DLD1 (cell line): ENCODE results near the gene IQCC.

Experiments
- in situ Hi-C: cut with HindIII; loops from 2 replicates; pipeline ENCODE4 v1.10.0; 2017; ENCODE audit warnings: low sequenced_read_pairs

Gene IQCC

GRCh38 chr1:32221980-32222755, 16.7 kb downstream of the IQCC start, which contains the start of the genes EIF3I and TMEM234:
TSS of gene EIF3I (plus strand) at chr1:32222407. CDS start at chr1:32222442, 35 bp downstream.
TSS of gene TMEM234 (minus strand) at chr1:32222353. CDS start at chr1:32222322, 31 bp downstream.
- in situ Hi-C loops = no loop called here

- in situ Hi-C loops = no loop called here
These were observed 18.2 kb downstream of the IQCC start for GRCh38 chr1:32223683-32224082.

GRCh38 chr1:32224285-32224684, 18.8 kb downstream of the IQCC start:
- in situ Hi-C loops = no loop called here

- in situ Hi-C loops = no loop called here
These were observed 23.3 kb downstream of the IQCC start for GRCh38 chr1:32228771-32229170.

- in situ Hi-C loops = no loop called here
These were observed 26.5 kb downstream of the IQCC start for GRCh38 chr1:32231843-32232432.

DNA sequence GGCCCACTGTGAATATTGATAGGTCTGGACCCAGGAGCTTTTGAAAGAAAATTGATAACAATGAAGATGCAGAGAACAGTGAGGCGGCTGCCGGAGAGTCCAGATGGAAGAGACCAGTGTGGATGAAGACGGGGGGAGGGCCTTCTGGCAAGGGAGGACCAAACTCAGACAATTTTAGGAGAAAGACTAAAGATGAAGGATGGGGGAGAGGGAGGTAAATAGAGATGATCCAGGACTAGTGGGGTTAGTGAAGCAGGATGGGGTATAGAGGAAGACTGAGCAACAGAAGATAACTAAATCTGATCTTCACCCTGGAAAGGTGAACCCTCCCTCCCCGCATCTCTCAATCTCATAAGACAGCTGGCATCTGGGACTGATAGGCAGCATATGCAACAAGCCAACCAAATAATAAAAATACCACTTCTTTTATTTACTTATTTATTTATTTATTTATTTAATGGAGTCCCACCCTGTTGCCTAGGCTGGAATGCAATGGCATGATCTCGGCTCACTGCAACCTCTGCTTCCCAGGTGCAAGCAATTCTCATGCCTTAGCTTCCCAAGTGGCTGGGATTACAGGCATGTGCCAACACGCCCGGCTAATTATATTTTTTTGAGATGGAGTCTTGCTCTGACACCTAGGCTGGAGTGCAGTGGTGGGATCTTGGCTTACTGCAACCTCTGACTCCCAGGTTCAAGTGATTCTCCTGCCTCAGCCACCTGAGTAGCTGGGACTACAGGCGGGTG, 27.3 kb downstream of the IQCC start:
- in situ Hi-C loops = no loop called here

- in situ Hi-C loops = no loop called here
These were observed 29.3 kb downstream of the IQCC start for GRCh38 chr1:32234792-32235191.

- in situ Hi-C loops = no loop called here
These were observed 33.9 kb downstream of the IQCC start for GRCh38 chr1:32239337-32239736.

DNA sequence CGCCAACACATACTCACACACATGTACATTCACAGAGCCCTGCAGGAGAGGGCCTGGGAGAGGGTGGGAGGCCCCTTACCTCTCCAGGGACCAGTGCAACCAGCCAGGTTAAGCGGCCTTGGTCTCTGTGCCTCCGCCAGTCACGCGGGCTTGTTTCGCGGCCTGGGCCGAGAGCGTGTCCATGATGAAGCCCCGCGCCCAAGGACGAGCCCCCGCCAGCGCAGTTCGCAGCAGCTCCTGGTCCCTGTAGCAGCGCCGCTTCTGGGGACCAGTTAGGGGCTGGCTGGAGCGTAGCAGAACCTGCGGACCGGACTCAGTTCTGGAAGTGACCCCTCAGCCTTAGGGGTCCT, 34.3 kb downstream of the IQCC start:
- in situ Hi-C loops = no loop called here

- in situ Hi-C loops = no loop called here
These were observed 34.9 kb downstream of the IQCC start for GRCh38 chr1:32240140-32240951.

DNA sequence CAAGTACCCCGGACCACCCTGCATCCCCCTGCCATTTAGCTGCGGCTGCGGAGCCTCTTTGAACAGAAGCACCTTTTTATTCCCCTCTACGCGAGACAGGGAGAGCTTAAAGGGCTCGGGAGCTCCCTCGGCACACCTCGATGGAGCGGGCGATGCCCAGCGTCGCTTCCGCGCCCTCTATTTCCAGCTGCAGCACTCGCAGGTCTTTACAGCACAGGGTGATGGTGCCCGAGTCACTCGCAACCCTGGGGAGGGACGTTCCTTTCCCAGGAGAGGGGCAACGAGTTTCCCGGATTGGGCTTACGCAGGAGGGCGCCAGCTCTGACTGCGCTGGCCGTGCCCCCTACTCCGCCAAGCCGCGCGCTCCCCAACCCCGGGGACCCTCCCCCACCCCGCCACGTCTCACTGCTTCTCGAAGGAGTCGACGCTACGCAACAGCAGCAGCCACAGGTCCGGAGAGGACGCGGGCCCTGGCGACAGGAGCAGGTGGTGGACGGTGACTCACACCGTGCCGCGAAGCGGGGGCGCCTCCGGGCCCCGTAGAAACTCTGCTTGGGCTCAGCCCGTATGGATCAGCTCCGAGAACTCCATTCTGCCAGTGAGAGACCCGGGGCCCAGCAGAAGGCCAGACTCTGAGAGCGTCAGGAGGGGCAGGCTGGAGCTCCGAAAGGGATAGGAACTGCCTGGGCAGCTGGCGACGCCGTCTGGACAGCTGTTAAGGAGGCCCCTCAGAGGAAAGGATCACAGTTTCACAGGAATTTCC, 35.7 kb downstream of the IQCC start:
- in situ Hi-C loops = no loop called here

DNA sequence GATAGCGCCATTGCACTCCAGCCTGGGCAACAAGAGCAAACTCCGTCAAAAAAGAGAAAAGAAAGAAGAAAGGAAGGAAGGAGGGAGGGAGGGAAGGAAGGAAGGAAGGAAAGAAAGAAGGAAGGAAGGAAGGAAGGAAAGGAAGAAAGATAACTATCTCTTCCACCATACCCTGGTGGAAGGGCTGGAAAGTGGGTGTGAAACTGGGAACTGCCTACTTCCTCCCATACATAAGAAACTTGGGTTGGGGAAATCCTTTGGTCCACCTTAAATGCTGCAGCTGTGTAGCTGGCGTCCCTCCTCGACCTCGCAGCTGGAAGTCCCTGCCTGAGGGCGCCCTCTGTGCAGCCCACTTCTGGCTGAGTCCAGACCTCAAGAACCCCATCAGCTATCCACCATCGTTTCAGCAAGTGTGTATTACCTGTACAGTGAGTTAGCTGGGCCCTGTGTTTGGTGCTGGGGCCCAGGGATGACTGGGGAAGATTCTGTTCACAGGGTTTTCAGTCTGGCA, 36.9 kb downstream of the IQCC start:
- in situ Hi-C loops = no loop called here

DNA sequence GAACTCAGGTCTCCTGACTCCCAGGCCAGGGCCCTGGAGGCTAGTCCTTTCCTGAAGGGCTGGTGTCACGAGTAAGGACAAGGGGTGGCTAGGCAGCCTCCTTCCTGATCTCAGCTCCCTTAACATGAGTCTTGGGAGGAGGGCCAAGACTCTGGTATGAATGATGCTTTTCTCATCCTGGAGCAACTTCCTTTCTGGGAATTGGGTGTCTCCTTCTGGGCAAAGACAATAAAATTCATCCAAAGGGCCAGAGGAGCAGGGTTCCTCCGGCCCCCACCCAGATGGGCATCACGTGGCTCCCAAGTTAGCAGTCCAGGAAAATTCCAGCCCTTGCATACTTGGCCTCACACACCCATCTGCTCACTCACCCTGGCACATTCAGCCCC, 41.4 kb downstream of the IQCC start, which contains the start of gene FAM167B:
Gene FAM167B (plus strand): TSS at position 335 of the 386 bp plus-strand sequence. CDS start 200 bp downstream, outside the sequence.
- in situ Hi-C loops = no loop called here

DNA sequence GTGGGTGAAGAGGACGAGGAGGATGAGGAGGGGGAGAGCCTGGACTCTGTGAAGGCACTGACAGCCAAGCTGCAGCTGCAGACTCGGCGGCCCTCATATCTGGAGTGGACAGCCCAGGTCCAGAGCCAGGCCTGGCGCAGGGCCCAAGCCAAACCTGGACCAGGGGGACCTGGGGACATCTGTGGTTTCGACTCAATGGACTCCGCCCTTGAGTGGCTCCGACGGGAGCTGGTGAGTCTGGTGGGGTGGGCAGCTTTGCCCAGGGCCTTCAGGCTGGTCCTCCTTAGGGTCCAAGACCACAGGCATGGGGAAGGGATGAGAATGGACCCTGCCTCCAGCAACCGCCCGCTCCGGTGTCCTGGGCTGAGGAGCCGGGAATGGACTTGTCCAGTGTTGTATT, 42.0 kb downstream of the IQCC start:
- in situ Hi-C loops = no loop called here

DNA sequence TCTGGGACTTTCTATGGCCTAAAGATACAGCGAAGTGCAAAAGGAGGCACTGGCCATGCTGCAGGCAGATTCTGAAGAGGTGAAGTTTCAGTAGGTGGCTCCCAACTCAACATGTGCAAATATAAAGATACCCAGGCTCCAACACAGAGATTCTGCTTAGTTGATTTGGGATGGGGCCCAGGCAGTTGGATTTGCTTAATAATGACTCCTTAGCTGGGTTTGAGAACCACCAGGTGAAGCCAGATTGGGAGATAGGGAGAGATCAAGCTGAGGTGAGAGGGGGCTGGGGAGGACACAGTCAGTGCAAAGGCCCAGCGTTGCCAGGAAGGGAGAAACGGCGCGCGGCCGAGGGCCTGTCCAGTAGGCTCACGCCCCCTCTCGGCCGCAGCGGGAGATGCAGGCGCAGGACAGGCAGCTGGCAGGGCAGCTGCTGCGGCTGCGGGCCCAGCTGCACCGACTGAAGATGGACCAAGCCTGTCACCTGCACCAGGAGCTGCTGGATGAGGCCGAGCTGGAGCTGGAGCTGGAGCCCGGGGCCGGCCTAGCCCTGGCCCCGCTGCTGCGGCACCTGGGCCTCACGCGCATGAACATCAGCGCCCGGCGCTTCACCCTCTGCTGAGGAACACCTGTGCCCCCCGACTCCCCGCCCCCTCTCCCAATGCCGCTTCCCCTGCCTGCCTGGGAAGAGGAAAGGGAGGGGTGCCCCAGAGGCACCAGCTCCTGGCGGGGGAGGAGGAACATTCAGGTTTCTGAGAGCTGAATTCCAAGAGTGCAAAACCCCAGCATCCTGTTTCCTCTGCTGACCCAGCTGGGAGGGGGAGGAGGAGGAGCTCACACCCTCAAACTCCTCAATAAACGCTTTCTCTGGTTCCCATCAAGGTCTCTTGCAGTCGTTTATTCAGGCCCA, 42.8 kb downstream of the IQCC start:
- in situ Hi-C loops = no loop called here

DNA sequence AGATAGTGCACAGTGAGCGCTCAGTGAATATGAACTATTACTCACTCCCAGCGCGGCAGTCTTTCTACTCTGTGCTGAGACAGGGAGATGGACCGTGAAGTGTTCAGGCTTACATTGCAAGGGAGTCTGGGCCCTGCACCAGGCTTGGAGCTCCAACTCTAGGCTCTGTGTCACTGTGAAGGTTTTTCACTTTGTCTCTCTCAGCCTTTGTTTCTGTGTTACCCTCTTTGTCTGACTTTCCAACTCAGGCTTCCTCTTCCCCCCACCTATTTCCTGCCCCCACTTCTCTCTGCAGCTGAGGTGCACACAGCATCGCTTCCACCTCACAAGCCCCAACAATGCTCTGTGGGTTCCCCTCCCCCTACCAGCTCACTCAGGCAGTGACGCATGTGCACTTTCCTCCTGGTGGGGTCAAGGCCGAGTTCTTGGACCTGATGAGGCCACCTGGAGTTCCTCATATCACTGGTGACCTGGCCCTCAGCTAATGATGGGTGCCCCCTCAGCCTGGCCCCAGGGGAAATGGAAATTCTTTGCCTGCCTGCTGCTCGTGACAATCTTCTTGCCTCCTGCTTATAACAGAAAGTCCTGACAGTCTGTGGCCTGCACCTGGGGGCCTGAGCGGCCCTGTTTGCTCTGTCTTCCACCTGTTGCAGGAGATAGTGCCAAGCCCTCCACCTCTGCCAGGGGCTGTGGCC, 44.5 kb downstream of the IQCC start:
- in situ Hi-C loops = no loop called here

DNA sequence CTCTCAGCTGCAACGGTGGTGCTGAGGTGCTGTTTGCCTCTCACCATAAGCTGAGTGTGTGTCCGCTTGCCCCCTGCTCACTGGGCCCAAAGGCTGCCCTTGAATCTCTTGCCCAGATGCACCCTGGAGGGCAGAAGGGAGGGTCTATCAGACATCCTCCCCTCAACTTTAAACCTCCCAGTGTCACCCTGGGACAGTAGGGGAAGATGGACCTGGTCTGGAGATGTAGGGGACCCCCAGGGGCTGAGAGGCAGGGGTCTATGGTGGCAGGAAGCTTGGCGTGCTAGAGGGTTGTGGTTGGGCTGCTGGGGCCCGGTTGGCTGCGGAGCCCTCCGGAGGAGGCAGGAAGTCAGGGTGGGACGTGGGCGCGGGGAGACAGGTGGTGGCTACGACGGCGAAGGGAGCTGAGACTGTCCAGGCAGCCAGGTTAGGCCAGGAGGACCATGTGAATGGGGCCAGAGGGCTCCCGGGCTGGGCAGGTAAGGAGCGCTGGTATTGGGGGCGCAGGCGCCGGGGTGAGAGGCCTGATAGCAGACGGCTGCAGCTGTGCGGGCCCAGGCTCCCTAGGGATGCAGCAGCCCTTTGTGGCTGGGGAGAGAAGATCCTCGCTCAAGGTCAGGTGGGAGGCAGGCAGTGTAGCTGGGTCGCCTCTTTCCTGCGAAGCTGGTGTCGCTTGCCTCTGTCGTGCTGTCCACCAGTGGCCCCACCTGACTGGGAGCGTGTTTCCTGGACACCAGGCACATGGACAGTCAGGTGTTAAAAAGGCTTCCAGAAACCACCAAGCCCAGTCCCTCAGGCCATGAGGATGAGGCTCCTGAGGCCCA, 45.6 kb downstream of the IQCC start, which contains the start of gene LCK:
Gene LCK (plus strand): TSS at position 373 of the 824 bp plus-strand sequence. CDS start 23,065 bp downstream, outside the sequence.
- in situ Hi-C loops = no loop called here
